ENCODE results near the gene CELA2A.
"Not testable (repeated sequence)": the region's sequence is repeated elsewhere in the genome, so short reads cannot be mapped to it uniquely, and the experiment has no call there.

DNA sequence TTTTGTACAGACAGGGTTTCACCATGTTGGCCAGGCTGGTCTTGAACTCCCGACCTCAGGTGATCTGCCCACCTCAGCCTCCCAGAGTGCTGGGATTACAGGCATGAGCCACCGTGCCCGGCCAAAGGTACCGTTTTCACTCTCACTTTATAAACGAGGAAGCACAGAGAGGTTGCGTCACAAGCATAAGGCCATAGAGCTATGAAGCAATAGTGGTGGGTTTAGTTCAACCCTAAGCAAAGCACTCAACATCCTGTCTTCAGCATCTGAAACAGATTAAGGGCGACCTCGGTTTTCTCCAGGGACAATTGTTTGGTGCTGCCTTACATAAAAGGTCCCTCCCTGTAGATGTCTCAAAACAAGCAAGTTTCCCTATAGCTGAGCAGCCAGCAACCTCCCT lies 21.8 kb upstream of the CELA2A start:
- TF ChIP-seq CTCF, POLR2A (IDR thresholded peaks at IDR 0.05): not testable (repeated sequence)

Measured in esophagus squamous epithelium (tissue), 4 donors.